Measurements from ENCODE around the gene TMEFF1.
A peak's percentile ranks its signal among the peaks of the same experiment; 100 is the strongest.

TMEFF1 gene

GRCh38 chr9:100600521-100601079 is 127.7 kb downstream of the TMEFF1 start:
- DNase-seq (ENCODE audit: low read depth), result no peak
- no peak for TF ChIP-seq CTCF (IDR thresholded peaks at IDR 0.05; ENCODE audit: control insufficient read depth, extremely low read depth, insufficient read depth)

GRCh38 chr9:100601216-100601615 is 128.3 kb downstream of the TMEFF1 start:
- TF ChIP-seq CTCF (IDR thresholded peaks at IDR 0.05; ENCODE audit: control insufficient read depth, extremely low read depth, insufficient read depth), result peak; percentile 94
- peak; percentile 30 for DNase-seq (ENCODE audit: low read depth)
- H3K4me3 ChIP-seq (ENCODE audit: low read depth, low read length), result no peak overlapping the region

More at GRCh38 chr9:100600521-100601079, 127.7 kb downstream of the TMEFF1 start:
- no peak overlapping the region for H3K4me3 ChIP-seq (ENCODE audit: low read depth, low read length)

GRCh38 chr9:100602342-100602801 is 129.4 kb downstream of the TMEFF1 start:
- peak; percentile 80 for TF ChIP-seq CTCF (IDR thresholded peaks at IDR 0.05; ENCODE audit: control insufficient read depth, extremely low read depth, insufficient read depth)
- DNase-seq (ENCODE audit: low read depth), result peak; percentile 56
- no peak overlapping the region for H3K4me3 ChIP-seq (ENCODE audit: low read depth, low read length)

- no peak for TF ChIP-seq CTCF (IDR thresholded peaks at IDR 0.05; ENCODE audit: control insufficient read depth, extremely low read depth, insufficient read depth)
- no peak for DNase-seq (ENCODE audit: low read depth)
- no peak overlapping the region for H3K4me3 ChIP-seq (ENCODE audit: low read depth, low read length)
Observed at GRCh38 chr9:100605405-100605804, 132.5 kb downstream of the TMEFF1 start.

GRCh38 chr9:100619194-100619593 is 146.2 kb downstream of the TMEFF1 start:
- TF ChIP-seq CTCF (IDR thresholded peaks at IDR 0.05; ENCODE audit: control insufficient read depth, extremely low read depth, insufficient read depth), result no peak
- DNase-seq (ENCODE audit: low read depth), result no peak

GRCh38 chr9:100619665-100620064 is 146.7 kb downstream of the TMEFF1 start:
- no peak for TF ChIP-seq CTCF (IDR thresholded peaks at IDR 0.05; ENCODE audit: control insufficient read depth, extremely low read depth, insufficient read depth)
- DNase-seq (ENCODE audit: low read depth), result no peak

More at GRCh38 chr9:100619194-100619593, 146.2 kb downstream of the TMEFF1 start:
- H3K4me3 ChIP-seq (ENCODE audit: low read depth, low read length), result no peak overlapping the region

GRCh38 chr9:100623969-100624368 is 151.0 kb downstream of the TMEFF1 start:
- no peak overlapping the region for H3K4me3 ChIP-seq (ENCODE audit: low read depth, low read length)
- DNase-seq (ENCODE audit: low read depth), result no peak
- TF ChIP-seq CTCF (IDR thresholded peaks at IDR 0.05; ENCODE audit: control insufficient read depth, extremely low read depth, insufficient read depth), result no peak

More at GRCh38 chr9:100619665-100620064, 146.7 kb downstream of the TMEFF1 start:
- H3K4me3 ChIP-seq (ENCODE audit: low read depth, low read length), result no peak overlapping the region
